SJCRH30 (cell line): ENCODE data around the gene GAS2L3. TPM values are rescaled to one million over a fixed set of nuclear protein-coding genes. Genes with fewer than 3 reads are reported as not detected.
"Not testable (repeated sequence)": the region's sequence is repeated elsewhere in the genome, so short reads cannot be mapped to it uniquely, and the experiment has no call there.

Source experiments
- DNase-seq, 2 experiments: peaks; one replicate each; pipeline ENCODE4 v3.0.0-alpha.2; 2015 to 2020
- H3K27ac ChIP-seq: fragments of 250-450 bp; sonication (Bioruptor Pico); 2 replicates; pipeline ENCODE4 v1.5.1; 2020; ENCODE audit warnings: mild to moderate bottlenecking, moderate library complexity
- H3K27me3 ChIP-seq: fragments of 250-450 bp; sonication (Bioruptor Pico); 2 replicates; pipeline ENCODE4 v1.5.1; 2020; ENCODE audit warnings: mild to moderate bottlenecking, moderate library complexity
- H3K36me3 ChIP-seq: fragments of 250-450 bp; sonication (Bioruptor Pico); 2 replicates; pipeline ENCODE4 v1.5.1; 2020; ENCODE audit warnings: mild to moderate bottlenecking, moderate library complexity
- H3K4me1 ChIP-seq: fragments of 250-450 bp; sonication (Bioruptor Pico); 2 replicates; pipeline ENCODE4 v1.5.1; 2020; ENCODE audit warnings: mild to moderate bottlenecking, moderate library complexity
- H3K4me3 ChIP-seq: fragments of 250-450 bp; sonication (Bioruptor Pico); 2 replicates; pipeline ENCODE4 v1.5.1; 2020; ENCODE audit warnings: mild to moderate bottlenecking, moderate library complexity
- H3K9me3 ChIP-seq: fragments of 250-450 bp; sonication (Bioruptor Pico); replicated peaks from 2 replicates; pipeline ENCODE4 v1.5.1; 2020; ENCODE audit warnings: mild to moderate bottlenecking, moderate library complexity
- total RNA-seq: library from RNA; depleted of rRNA; stranded (reverse); fragments of >200 nt; shearing (Covaris generic); gene quantifications from 2 replicates; pipeline ENCODE4 v1.2.3, GENCODE V29; 2014

GAS2L3 gene
- total RNA-seq, 1 experiment from 2014 or later, result 54.6 TPM

DNA sequence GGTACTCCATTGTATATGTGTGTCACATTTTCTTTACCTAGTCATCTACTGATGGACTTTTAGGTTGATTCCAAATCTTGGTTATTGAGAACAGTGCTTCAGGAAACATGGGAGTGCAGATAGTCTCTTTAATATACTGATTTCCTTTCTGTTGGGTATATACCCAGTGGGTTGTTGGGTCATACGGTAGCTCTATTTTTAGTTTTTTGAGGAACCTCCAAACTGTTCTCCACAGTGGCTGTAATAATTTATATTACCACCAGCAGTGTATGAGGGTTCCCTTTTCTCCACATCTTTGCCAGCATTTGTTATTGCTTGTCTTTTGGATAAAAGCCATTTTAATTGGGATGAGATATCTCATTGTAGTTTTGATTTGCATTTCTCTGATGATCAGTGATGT, 29.5 kb downstream of the GAS2L3 start:
- DNase-seq, H3K4me3 ChIP-seq, H3K4me1 ChIP-seq, H3K27me3 ChIP-seq, H3K9me3 ChIP-seq, H3K27ac ChIP-seq: not testable (repeated sequence)
- peaks cover 19% of the 10 kb centered on the region; the same call in 1 of the 2 replicates for H3K36me3 ChIP-seq

DNA sequence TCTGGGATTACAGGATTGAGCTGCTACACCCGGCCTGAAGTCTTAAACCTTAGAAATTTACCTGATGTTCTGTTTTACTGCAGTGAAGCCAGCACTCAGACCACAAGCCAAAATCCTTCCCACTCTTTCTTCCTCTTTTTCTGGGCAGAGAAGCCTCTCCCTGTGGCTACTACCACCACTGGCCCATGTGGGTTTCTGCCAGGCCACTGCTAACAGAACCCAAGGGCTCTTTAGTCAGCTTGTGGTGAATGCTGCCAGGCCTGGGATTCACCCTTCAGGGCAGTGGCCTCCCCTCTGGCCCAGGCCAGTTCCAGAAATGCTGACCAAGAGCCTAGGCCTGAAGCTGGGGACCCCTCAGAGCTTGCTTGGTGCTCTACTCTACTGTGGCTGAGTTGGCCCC, 35.3 kb downstream of the GAS2L3 start:
- Histone ChIP-seq H3K27ac (no peak overlapping the region), H3K9me3 (no peaks in the 10 kb centered on the region), H3K4me1 (no peaks in the 10 kb centered on the region), H3K36me3 (peaks cover 8% of the 10 kb centered on the region; the same call in 1 of the 2 replicates), H3K4me3 (no peak overlapping the region), H3K27me3 (no peaks in the 10 kb centered on the region)
- DNase-seq, result no peak

GRCh38 chr12:100610666-100611430, 37.4 kb downstream of the GAS2L3 start:
- H3K27me3 ChIP-seq, result no peaks in the 10 kb centered on the region
- no peak for DNase-seq

DNA sequence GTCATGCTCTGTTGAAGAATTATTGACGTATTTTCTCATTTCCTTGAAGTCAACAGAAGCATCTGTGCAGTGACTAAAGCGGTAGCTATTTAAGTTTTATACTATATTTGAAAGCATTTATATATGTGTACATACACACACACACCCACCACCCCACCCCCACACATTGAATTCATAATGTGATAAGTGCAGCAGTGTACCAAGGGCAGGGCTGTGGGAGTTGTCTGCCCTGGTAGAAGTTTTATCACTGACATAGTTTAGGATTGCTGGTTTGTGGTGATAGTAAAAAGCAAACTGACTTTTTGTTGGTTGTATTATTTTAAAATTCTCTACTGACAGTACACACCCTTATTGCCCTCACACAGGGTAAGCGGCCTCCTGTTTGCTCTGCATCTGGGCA, 39.1 kb downstream of the GAS2L3 start:
- no peak overlapping the region for H3K4me3 ChIP-seq
- peaks cover 2% of the 10 kb centered on the region; the same call in 1 of the 2 replicates for H3K36me3 ChIP-seq
- no peaks in the 10 kb centered on the region for H3K4me1 ChIP-seq
- H3K27ac ChIP-seq, result no peak overlapping the region
- no peak for DNase-seq
- no peaks in the 10 kb centered on the region for H3K9me3 ChIP-seq
- no peaks in the 10 kb centered on the region for H3K27me3 ChIP-seq

More at GRCh38 chr12:100610666-100611430, 37.4 kb downstream of the GAS2L3 start:
- H3K4me1 ChIP-seq, result no peaks in the 10 kb centered on the region
- no peak overlapping the region for H3K27ac ChIP-seq
- no peaks in the 10 kb centered on the region for H3K9me3 ChIP-seq
- peaks cover 7% of the 10 kb centered on the region; the same call in 1 of the 2 replicates for H3K36me3 ChIP-seq
- H3K4me3 ChIP-seq, result no peak overlapping the region

DNA sequence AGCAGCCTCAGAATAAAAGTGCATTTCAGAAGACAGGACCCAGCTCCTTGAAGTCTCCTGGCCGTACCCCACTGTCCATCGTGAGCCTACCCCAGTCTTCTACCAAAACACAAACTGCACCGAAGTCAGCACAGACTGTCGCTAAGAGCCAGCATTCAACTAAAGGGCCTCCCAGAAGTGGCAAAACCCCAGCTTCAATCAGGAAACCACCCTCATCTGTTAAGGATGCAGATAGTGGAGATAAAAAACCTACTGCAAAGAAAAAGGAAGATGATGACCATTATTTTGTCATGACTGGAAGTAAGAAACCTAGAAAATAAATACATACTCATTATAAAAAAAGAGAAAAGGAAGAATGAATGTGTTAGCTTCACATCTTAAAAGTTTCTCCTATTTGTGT, 51.1 kb downstream of the GAS2L3 start:
- Histone ChIP-seq H3K27me3 (no peaks in the 10 kb centered on the region), H3K36me3 (peaks cover 3% of the 10 kb centered on the region), H3K4me1 (no peaks in the 10 kb centered on the region), H3K4me3 (no peak overlapping the region), H3K9me3 (no peaks in the 10 kb centered on the region), H3K27ac (no peak overlapping the region)
- no peak for DNase-seq

DNA sequence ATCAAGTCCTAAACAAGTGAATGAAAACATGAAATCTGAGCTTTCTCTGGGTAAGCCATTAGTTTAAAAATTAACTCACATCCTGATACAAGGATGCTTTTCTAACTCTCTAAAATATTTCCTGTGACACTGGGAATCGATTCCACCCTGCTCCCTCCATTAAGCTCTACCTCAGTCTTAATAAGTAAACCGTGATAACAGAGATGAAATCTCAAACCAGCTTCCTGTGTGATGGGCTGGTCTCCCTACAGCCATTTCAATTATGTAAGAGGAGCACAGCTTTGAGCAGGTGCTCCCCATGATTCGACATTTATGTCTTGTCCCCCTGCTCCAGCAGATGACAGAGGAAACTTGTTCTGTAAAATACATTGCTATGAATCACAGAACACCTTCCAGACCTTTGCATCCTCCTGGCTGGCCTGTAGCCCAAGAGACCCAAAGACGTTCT, 59.0 kb downstream of the GAS2L3 start:
- DNase-seq, result no peak
- Histone ChIP-seq H3K4me1 (no peaks in the 10 kb centered on the region), H3K36me3 (no peaks in the 10 kb centered on the region), H3K4me3 (no peak overlapping the region), H3K27ac (no peak overlapping the region), H3K9me3 (no peaks in the 10 kb centered on the region), H3K27me3 (no peaks in the 10 kb centered on the region)

- not testable (repeated sequence) for H3K27me3 ChIP-seq, DNase-seq
These were observed 59.8 kb downstream of the GAS2L3 start for GRCh38 chr12:100633082-100633785.

DNA sequence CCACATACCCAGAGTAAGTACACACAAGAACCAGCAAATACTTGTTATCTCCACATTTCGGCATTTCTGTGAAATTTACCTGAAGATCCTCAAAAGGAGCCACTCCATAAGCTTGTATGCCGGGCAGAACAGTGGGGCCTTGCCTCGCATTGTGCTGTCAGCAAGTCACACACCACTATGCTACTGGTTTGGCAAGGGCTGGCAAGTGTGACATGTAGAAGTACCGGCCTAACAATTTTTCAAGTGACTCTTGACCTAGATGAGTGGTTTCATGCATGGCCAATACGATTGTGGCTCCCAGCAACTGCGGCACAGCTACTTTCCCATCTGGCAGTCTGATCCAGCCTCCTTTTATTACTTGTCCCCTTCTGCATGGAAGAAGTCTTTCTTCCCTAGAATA, 69.8 kb downstream of the GAS2L3 start:
- no peaks in the 10 kb centered on the region for H3K36me3 ChIP-seq
- no peak overlapping the region for H3K27ac ChIP-seq
- H3K27me3 ChIP-seq, result no peaks in the 10 kb centered on the region
- H3K4me3 ChIP-seq, result no peak overlapping the region
- no peaks in the 10 kb centered on the region for H3K9me3 ChIP-seq
- no peaks in the 10 kb centered on the region for H3K4me1 ChIP-seq
- no peak for DNase-seq

More at GRCh38 chr12:100633082-100633785, 59.8 kb downstream of the GAS2L3 start:
- H3K4me1 ChIP-seq, H3K27ac ChIP-seq, H3K36me3 ChIP-seq, H3K9me3 ChIP-seq, H3K4me3 ChIP-seq: not testable (repeated sequence)

- DNase-seq, result no peak
- no peak overlapping the region for H3K27ac ChIP-seq
- H3K27me3 ChIP-seq, result no peaks in the 10 kb centered on the region
- no peak overlapping the region for H3K4me3 ChIP-seq
- H3K36me3 ChIP-seq, result no peaks in the 10 kb centered on the region
- no peaks in the 10 kb centered on the region for H3K9me3 ChIP-seq
- no peaks in the 10 kb centered on the region for H3K4me1 ChIP-seq
These were observed 73.4 kb downstream of the GAS2L3 start for GRCh38 chr12:100646896-100647295.

GRCh38 chr12:100651108-100651507, 77.6 kb downstream of the GAS2L3 start:
- DNase-seq, result no peak
- Histone ChIP-seq H3K36me3 (no peaks in the 10 kb centered on the region), H3K9me3 (no peaks in the 10 kb centered on the region), H3K4me1 (no peaks in the 10 kb centered on the region), H3K27ac (no peak overlapping the region), H3K27me3 (no peaks in the 10 kb centered on the region), H3K4me3 (no peak overlapping the region)

GRCh38 chr12:100651694-100652093, 78.2 kb downstream of the GAS2L3 start:
- H3K4me3 ChIP-seq, result no peak overlapping the region
- H3K4me1 ChIP-seq, result no peaks in the 10 kb centered on the region
- no peaks in the 10 kb centered on the region for H3K36me3 ChIP-seq
- H3K27me3 ChIP-seq, result no peaks in the 10 kb centered on the region
- no peak for DNase-seq
- no peak overlapping the region for H3K27ac ChIP-seq
- no peaks in the 10 kb centered on the region for H3K9me3 ChIP-seq

- Histone ChIP-seq H3K4me1 (no peaks in the 10 kb centered on the region), H3K4me3 (no peak overlapping the region), H3K36me3 (no peaks in the 10 kb centered on the region), H3K27me3 (no peaks in the 10 kb centered on the region), H3K27ac (no peak overlapping the region), H3K9me3 (no peaks in the 10 kb centered on the region)
- no peak for DNase-seq
These were observed 79.0 kb downstream of the GAS2L3 start for GRCh38 chr12:100652488-100652887.

GRCh38 chr12:100656141-100656540, 82.7 kb downstream of the GAS2L3 start:
- Histone ChIP-seq H3K27me3 (no peaks in the 10 kb centered on the region), H3K4me1 (no peaks in the 10 kb centered on the region), H3K36me3 (no peaks in the 10 kb centered on the region), H3K9me3 (no peaks in the 10 kb centered on the region), H3K4me3 (no peak overlapping the region), H3K27ac (no peak overlapping the region)
- no peak for DNase-seq

GRCh38 chr12:100656856-100657255, 83.4 kb downstream of the GAS2L3 start:
- Histone ChIP-seq H3K27me3 (no peaks in the 10 kb centered on the region), H3K4me1 (no peaks in the 10 kb centered on the region), H3K27ac (no peak overlapping the region), H3K36me3 (no peaks in the 10 kb centered on the region), H3K4me3 (no peak overlapping the region), H3K9me3 (no peaks in the 10 kb centered on the region)
- no peak for DNase-seq

GRCh38 chr12:100661300-100661951, 87.9 kb downstream of the GAS2L3 start:
- Histone ChIP-seq H3K4me1 (no peaks in the 10 kb centered on the region), H3K27ac (no peak overlapping the region), H3K36me3 (no peaks in the 10 kb centered on the region), H3K9me3 (no peaks in the 10 kb centered on the region), H3K27me3 (no peaks in the 10 kb centered on the region), H3K4me3 (no peak overlapping the region)
- no peak for DNase-seq
